ENCODE results near the gene PRKCA. TPM values are rescaled to one million over a fixed set of nuclear protein-coding genes. Genes with fewer than 3 reads are reported as not detected.
A peak's percentile ranks its signal among the peaks of the same experiment; 100 is the strongest.

Gene PRKCA
- total and polyA plus RNA-seq, 9 donors: 9.1 to 67.6 (median 37.2) TPM

DNA sequence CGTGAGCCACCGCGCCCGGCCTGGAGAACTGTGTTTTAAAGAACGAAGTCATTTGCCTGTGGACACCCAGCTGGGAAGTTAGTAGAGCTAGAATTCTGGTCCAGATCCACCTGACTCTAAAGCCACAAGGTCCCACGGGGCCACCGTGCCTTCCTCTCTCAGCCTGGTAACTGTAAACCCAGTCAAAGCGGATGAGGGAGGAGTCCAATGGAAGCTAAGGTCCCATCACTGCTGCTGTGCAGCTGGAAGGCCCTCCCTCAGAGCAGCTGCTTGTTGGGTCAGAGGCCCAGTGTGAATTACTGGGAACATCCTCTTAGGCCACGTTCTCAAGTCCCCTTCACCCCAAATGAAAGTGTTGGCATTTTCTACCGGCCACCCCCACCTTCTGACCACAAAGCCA lies 483.7 kb downstream of the PRKCA start:
- WGBS, 3 donors: 86 to 91% (median 90%) methylated on average over 10 of the region's 10 CpGs

DNA sequence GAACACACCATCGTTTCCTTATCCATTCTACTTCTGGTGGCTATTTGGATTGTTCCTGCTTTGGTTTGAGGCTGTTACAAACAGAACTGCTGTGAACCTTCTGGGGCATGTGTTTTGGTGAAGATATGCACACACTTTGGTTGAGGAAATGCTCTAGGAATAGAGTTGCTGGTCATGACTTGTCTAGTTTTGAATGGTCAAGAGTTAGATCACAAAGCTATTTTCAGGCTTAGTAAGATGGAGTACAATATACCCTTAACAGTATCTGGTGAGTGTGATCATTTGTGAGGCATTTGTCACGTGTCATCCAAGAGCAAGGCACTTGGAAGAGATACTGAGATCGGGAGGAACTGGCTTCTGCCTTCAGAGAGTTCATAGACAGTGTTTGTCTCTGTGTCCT lies 485.5 kb downstream of the PRKCA start:
- Histone ChIP-seq H3K4me3 (no peak overlapping the region), H3K36me3 (no peaks in the 10 kb centered on the region), H3K4me1 (ENCODE audit: insufficient read depth) (no peaks in the 10 kb centered on the region), H3K27me3 (no peaks in the 10 kb centered on the region), H3K27ac (no peak overlapping the region), H3K9me3 (no peaks in the 10 kb centered on the region)
- DNase-seq: no peak
- intact Hi-C loops (cut with DNase I): no loop called here
- no peak for TF ChIP-seq EP300 (IDR thresholded peaks at IDR 0.05)
- TF ChIP-seq, protein P1, sequence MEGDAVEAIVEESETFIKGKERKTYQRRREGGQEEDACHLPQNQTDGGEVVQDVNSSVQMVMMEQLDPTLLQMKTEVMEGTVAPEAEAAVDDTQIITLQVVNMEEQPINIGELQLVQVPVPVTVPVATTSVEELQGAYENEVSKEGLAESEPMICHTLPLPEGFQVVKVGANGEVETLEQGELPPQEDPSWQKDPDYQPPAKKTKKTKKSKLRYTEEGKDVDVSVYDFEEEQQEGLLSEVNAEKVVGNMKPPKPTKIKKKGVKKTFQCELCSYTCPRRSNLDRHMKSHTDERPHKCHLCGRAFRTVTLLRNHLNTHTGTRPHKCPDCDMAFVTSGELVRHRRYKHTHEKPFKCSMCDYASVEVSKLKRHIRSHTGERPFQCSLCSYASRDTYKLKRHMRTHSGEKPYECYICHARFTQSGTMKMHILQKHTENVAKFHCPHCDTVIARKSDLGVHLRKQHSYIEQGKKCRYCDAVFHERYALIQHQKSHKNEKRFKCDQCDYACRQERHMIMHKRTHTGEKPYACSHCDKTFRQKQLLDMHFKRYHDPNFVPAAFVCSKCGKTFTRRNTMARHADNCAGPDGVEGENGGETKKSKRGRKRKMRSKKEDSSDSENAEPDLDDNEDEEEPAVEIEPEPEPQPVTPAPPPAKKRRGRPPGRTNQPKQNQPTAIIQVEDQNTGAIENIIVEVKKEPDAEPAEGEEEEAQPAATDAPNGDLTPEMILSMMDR (IDR thresholded peaks at IDR 0.05): no peak
- no peak for TF ChIP-seq POLR2A (IDR thresholded peaks at IDR 0.05)
- WGBS, 3 donors: 84 to 93% (median 88%) methylated on average over 3 of the region's 3 CpGs

More for the DNA sequence above, 483.7 kb downstream of the PRKCA start:
- TF ChIP-seq POLR2A (IDR thresholded peaks at IDR 0.05): no peak
- no peak for TF ChIP-seq EP300 (IDR thresholded peaks at IDR 0.05)
- TF ChIP-seq, protein P1 (IDR thresholded peaks at IDR 0.05): no peak
- Histone ChIP-seq H3K36me3 (no peaks in the 10 kb centered on the region), H3K9me3 (no peaks in the 10 kb centered on the region), H3K4me1 (ENCODE audit: insufficient read depth) (no peaks in the 10 kb centered on the region), H3K27ac (no peak overlapping the region), H3K27me3 (no peaks in the 10 kb centered on the region), H3K4me3 (no peak overlapping the region)
- intact Hi-C loops (cut with DNase I): no loop called here
- DNase-seq: no peak

DNA sequence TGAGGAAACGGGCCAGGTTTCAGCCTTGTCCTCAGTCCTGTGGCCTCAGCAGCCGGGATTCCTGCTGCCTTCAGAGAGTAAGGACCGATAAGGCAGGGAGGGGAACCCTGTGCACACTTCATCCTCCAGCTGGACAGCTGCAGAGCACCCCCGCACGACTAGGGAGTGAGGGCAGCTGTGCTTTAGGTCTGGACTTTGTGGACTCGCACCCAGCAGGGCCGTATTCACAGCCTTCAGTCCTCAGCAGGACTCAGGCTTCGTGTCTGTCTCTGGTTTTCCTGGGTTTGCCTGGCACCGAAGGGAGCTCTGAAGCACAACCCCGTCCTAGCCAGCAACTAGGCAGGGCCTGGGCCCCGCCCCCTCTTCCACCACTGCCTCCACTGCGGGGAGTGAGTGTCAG lies 486.7 kb downstream of the PRKCA start:
- Histone ChIP-seq H3K36me3 (no peaks in the 10 kb centered on the region), H3K27ac (no peak overlapping the region)

DNA sequence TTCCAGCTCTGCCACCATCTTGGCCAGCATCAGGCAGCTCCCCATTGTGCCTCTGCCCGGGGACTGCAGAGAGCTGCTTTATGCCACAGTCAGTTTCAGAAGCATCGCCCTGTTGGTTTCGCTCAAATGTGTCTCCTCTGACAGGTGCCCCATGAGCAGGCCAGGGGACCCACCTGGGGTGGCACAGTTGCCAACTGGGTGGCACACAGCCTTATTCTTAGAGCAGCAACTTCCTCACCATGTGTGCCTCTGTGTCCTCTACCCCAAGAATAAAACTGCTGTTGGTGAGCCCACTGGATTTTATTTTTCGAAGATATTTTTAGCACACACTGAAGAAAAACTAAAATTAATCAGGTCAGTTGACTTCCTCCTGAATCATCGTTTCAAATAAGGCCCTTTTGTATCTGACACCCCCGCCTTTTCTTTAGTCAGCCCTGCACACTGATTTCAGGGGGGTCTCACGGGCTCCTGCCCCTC lies 487.6 kb downstream of the PRKCA start:
- TF ChIP-seq POLR2A (IDR thresholded peaks at IDR 0.05) (no peak), EP300 (IDR thresholded peaks at IDR 0.05) (no peak)
- TF ChIP-seq, protein P1 (IDR thresholded peaks at IDR 0.05): no peak
- DNase-seq: no peak
- intact Hi-C loops (cut with DNase I): no loop called here
- Histone ChIP-seq H3K9me3 (no peaks in the 10 kb centered on the region), H3K27ac (no peak overlapping the region), H3K36me3 (no peaks in the 10 kb centered on the region), H3K27me3 (no peaks in the 10 kb centered on the region), H3K4me1 (ENCODE audit: insufficient read depth) (no peaks in the 10 kb centered on the region), H3K4me3 (no peak overlapping the region)
- WGBS, 3 donors: 43 to 56% (median 46%) methylated on average over 7 of the region's 7 CpGs

More for the DNA sequence above, 486.7 kb downstream of the PRKCA start:
- Histone ChIP-seq H3K4me1 (ENCODE audit: insufficient read depth) (no peaks in the 10 kb centered on the region), H3K9me3 (no peaks in the 10 kb centered on the region), H3K27me3 (no peaks in the 10 kb centered on the region), H3K4me3 (no peak overlapping the region)
- DNase-seq: peak in 1 of 5 donors; percentile 50
- TF ChIP-seq EP300 (IDR thresholded peaks at IDR 0.05) (no peak), POLR2A (IDR thresholded peaks at IDR 0.05) (no peak)
- TF ChIP-seq, protein P1 (IDR thresholded peaks at IDR 0.05): no peak
- intact Hi-C loops (cut with DNase I): no loop called here
- 38 to 43% (median 39%) methylated on average over 12 of the region's 12 CpGs for WGBS, 3 donors

Measured in ovary (tissue), 9 donors.